ENCODE measurements around the gene TSPAN4.

GRCh38 chr11:849951-850774 is 7.5 kb downstream of the TSPAN4 start:
- TF ChIP-seq CTCF (IDR thresholded peaks at IDR 0.05) = no peak
- no peak for TF ChIP-seq EZH2 (IDR thresholded peaks at IDR 0.05; ENCODE audit: borderline replicate concordance, insufficient read depth, low read depth, low read length, poor library complexity, severe bottlenecking)
